Panc1 (cell line): ENCODE measurements around the gene LRRK1. TPM values are rescaled to one million over a fixed set of nuclear protein-coding genes. Genes with fewer than 3 reads are reported as not detected.

Experiments used
- ATAC-seq: fragments of 200-7000 bp; cut with Tn5 transposase; 2 replicates; pipeline ENCODE4 v1.9.1; 2020; ENCODE audit warnings: mild to moderate bottlenecking, moderate library complexity
- BruUV-seq: library from RNA; stranded (reverse); fragments of 400-500 nt; replicated peaks from 2 replicates; lab custom pipeline; 2021; lab: Mats Ljungman, UMichigan
- CTCF ChIA-PET: fragments of 300-600 bp; sonication (Branson Sonifier 250); formaldehyde crosslinking; loops from one replicate; lab custom pipeline; 2022; ENCODE audit warnings: antibody characterized with exemption; lab: Charles Lee
- POLR2A ChIA-PET: fragments of 300-600 bp; sonication (Branson Sonifier 250); formaldehyde crosslinking; loops from one replicate; lab custom pipeline; 2022; ENCODE audit warnings: antibody characterized with exemption; lab: Charles Lee
- DNase-seq: peaks from one replicate; pipeline ENCODE4 v3.0.0-alpha.2; 2010; ENCODE audit warnings: low read depth, low spot score
- H3K27ac ChIP-seq: 2 replicates; pipeline ENCODE4 v1.5.1; 2011; ENCODE audit warnings: mild to moderate bottlenecking, low read length, inconsistent platforms
- H3K27me3 ChIP-seq: fragments of 200-500 bp; sonication (Bioruptor generic); 2 replicates; pipeline ENCODE4 v1.6.0; 2014; ENCODE audit warnings: low read length, inconsistent platforms; ENCODE audit not compliant: control insufficient read depth, insufficient read depth
- H3K36me3 ChIP-seq: fragments of 200-500 bp; sonication (Bioruptor generic); 2 replicates; pipeline ENCODE4 v1.5.1; 2014; ENCODE audit warnings: inconsistent platforms, mild to moderate bottlenecking, low read length, moderate library complexity; ENCODE audit not compliant: control insufficient read depth, insufficient read depth
- H3K4me1 ChIP-seq: 2 replicates; pipeline ENCODE4 v1.5.1; 2011; ENCODE audit warnings: inconsistent platforms, mild to moderate bottlenecking, low read length, moderate library complexity; ENCODE audit not compliant: control insufficient read depth, insufficient read depth
- H3K4me3 ChIP-seq, 2 experiments: 2 replicates each; pipeline ENCODE4 v1.5.1; 2011 to 2012; ENCODE audit warnings: low read depth in 2 of 2, low read length in 2 of 2, mild to moderate bottlenecking in 2 of 2, inconsistent platforms in 1 of 2, moderate library complexity in 1 of 2
- H3K9me3 ChIP-seq: fragments of 200-500 bp; sonication (Bioruptor generic); 2 replicates; pipeline ENCODE4 v1.5.1; 2014; ENCODE audit warnings: low read depth, mild to moderate bottlenecking, inconsistent platforms, low read length, moderate library complexity; ENCODE audit not compliant: control insufficient read depth, insufficient read depth
- POLR2AphosphoS5 ChIP-seq: IDR thresholded peaks from 2 replicates; pipeline ENCODE4 v1.6.1; 2012; ENCODE audit warnings: mild to moderate bottlenecking, low read depth, low read length, moderate library complexity
- SIN3A ChIP-seq: IDR thresholded peaks from 2 replicates; pipeline ENCODE4 v1.6.1; 2012; ENCODE audit warnings: low read depth, mild to moderate bottlenecking, low read length, moderate library complexity, borderline replicate concordance; ENCODE audit not compliant: insufficient read depth
- TCF7L2 ChIP-seq: IDR thresholded peaks from 2 replicates; pipeline ENCODE4 v1.6.1; 2011; ENCODE audit warnings: mild to moderate bottlenecking, low read depth, low read length, inconsistent platforms
- in situ Hi-C: cut with HindIII; loops from 2 replicates; pipeline ENCODE4 v1.10.0; 2016; ENCODE audit warnings: low sequenced_read_pairs, low pct_unique_long_range_greater_than_20kb
- intact Hi-C: fragments of 100-400 bp; cut with micrococcal nuclease; formaldehyde crosslinking; loops from one replicate; pipeline ENCODE4 v1.10.0; 2022; ENCODE audit not compliant: unreplicated experiment
- total RNA-seq: library from RNA; stranded (reverse); gene quantifications from one replicate; pipeline ENCODE4 v1.2.1, GENCODE V29; 2021; ENCODE audit not compliant: unreplicated experiment
- TF ChIP-seq, protein P1 (sequence below), 2 experiments: IDR thresholded peaks; 2 replicates each; pipeline ENCODE4 v1.6.1; 2011 to 2012; ENCODE audit warnings: low read depth in 2 of 2, control low read depth in 1 of 2, low read length in 1 of 2, mild to moderate bottlenecking in 1 of 2, moderate library complexity in 1 of 2; ENCODE audit not compliant: insufficient read depth in 1 of 2
- TF ChIP-seq, protein P2 (sequence below): fragments of 450-650 bp; IDR thresholded peaks from 2 replicates; pipeline ENCODE4 v1.5.1; 2017; ENCODE audit warnings: mild to moderate bottlenecking

Gene LRRK1
- total RNA-seq, 1 experiment from 2014 or later, result 88.0 TPM

DNA sequence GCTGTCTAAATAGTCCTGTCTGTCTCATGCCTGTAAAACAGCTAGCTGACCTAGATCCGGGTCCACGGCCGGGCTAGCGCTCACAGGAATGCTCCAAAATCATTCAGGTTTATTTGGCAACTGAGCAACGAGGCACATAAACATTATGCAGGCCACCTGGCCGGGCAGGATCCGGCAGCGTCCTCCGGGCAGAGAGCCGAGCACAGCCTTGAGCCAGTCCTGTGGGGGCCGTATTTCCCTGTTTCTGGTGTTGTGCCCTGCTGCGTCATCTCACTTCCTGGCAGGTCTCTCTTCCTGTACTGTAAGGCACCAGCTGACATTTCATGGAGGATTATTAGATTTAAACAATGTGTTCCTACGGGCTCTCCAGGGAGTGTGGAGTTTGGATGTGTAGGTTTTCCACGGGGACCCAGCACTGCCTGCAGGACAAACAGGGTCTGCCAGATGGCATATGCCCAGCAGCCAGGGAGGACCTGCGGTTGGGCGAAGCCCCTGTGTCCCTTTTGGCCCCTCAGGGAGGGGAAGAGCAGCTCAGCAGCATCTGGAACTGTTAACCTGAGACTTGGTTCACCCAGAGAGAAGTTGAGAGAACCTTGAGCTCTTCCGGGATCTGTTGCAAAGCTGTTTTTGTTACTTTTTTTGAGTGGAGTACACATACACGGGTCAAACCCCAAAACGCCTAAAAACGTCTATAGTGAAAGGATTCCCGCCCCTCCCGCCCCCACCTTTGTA lies 16.6 kb upstream of the LRRK1 start:
- CTCF ChIA-PET, result interaction anchor here (0.8 kb wide), 1 partner anchor 686 kb away, joined by 7 read pairs; no protein-coding TSS in a partner anchor
- ATAC-seq (no peak), DNase-seq (no peak)
- Histone ChIP-seq H3K4me1 (no peaks in the 10 kb centered on the region), H3K9me3 (no peaks in the 10 kb centered on the region), H3K27me3 (no peaks in the 10 kb centered on the region), H3K36me3 (peaks cover 21% of the 10 kb centered on the region), H3K4me3 (no peak overlapping the region; a peak in 1 of 4 replicates), H3K27ac (no peak overlapping the region)
- BruUV-seq, result TSS peak; percentile 44
- POLR2A ChIA-PET, result no interaction called here
- TF ChIP-seq, protein P1, sequence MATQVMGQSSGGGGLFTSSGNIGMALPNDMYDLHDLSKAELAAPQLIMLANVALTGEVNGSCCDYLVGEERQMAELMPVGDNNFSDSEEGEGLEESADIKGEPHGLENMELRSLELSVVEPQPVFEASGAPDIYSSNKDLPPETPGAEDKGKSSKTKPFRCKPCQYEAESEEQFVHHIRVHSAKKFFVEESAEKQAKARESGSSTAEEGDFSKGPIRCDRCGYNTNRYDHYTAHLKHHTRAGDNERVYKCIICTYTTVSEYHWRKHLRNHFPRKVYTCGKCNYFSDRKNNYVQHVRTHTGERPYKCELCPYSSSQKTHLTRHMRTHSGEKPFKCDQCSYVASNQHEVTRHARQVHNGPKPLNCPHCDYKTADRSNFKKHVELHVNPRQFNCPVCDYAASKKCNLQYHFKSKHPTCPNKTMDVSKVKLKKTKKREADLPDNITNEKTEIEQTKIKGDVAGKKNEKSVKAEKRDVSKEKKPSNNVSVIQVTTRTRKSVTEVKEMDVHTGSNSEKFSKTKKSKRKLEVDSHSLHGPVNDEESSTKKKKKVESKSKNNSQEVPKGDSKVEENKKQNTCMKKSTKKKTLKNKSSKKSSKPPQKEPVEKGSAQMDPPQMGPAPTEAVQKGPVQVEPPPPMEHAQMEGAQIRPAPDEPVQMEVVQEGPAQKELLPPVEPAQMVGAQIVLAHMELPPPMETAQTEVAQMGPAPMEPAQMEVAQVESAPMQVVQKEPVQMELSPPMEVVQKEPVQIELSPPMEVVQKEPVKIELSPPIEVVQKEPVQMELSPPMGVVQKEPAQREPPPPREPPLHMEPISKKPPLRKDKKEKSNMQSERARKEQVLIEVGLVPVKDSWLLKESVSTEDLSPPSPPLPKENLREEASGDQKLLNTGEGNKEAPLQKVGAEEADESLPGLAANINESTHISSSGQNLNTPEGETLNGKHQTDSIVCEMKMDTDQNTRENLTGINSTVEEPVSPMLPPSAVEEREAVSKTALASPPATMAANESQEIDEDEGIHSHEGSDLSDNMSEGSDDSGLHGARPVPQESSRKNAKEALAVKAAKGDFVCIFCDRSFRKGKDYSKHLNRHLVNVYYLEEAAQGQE (IDR thresholded peaks at IDR 0.05; ENCODE audit: insufficient read depth in 1 of 2, low read depth in 2 of 2, low read length in 1 of 2), result no peak
- TF ChIP-seq TCF7L2, result no peak
- no peak for TF ChIP-seq POLR2AphosphoS5
- in situ Hi-C loops (no loop called here), intact Hi-C loops (no loop called here)

- no peak overlapping the region for H3K4me3 ChIP-seq
- DNase-seq (no peak), ATAC-seq (no peak)
- TF ChIP-seq POLR2AphosphoS5 (no peak), SIN3A (no peak), TCF7L2 (no peak)
- TF ChIP-seq, protein P1 (IDR thresholded peaks at IDR 0.05; ENCODE audit: insufficient read depth in 1 of 2, low read depth in 2 of 2, low read length in 1 of 2), result no peak
- TF ChIP-seq, protein P2, sequence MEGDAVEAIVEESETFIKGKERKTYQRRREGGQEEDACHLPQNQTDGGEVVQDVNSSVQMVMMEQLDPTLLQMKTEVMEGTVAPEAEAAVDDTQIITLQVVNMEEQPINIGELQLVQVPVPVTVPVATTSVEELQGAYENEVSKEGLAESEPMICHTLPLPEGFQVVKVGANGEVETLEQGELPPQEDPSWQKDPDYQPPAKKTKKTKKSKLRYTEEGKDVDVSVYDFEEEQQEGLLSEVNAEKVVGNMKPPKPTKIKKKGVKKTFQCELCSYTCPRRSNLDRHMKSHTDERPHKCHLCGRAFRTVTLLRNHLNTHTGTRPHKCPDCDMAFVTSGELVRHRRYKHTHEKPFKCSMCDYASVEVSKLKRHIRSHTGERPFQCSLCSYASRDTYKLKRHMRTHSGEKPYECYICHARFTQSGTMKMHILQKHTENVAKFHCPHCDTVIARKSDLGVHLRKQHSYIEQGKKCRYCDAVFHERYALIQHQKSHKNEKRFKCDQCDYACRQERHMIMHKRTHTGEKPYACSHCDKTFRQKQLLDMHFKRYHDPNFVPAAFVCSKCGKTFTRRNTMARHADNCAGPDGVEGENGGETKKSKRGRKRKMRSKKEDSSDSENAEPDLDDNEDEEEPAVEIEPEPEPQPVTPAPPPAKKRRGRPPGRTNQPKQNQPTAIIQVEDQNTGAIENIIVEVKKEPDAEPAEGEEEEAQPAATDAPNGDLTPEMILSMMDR, result no peak
- intact Hi-C loops, result no loop called here
- no peaks in the 10 kb centered on the region for H3K9me3 ChIP-seq
- no peak overlapping the region for H3K27ac ChIP-seq
- no TSS peak for BruUV-seq
- in situ Hi-C loops, result no loop called here
- no peaks in the 10 kb centered on the region for H3K27me3 ChIP-seq
- POLR2A ChIA-PET, result no interaction called here
- no peaks in the 10 kb centered on the region for H3K4me1 ChIP-seq
- CTCF ChIA-PET, result no interaction called here
- peaks cover 21% of the 10 kb centered on the region for H3K36me3 ChIP-seq
Observed at GRCh38 chr15:100903168-100903554, 16.0 kb upstream of the LRRK1 start.
